Spleen (tissue), 11 donors: ENCODE measurements around the gene HMCN2. TPM values are rescaled to one million over a fixed set of nuclear protein-coding genes. Genes with fewer than 3 reads are reported as not detected.

Source experiments
- DNase-seq: peaks from one replicate; pipeline ENCODE4 v3.0.0-alpha.2; 2020
- H3K27ac ChIP-seq, 8 donors: fragments of 200-600 bp; sonication (generic) in 7 of 8; 1 replicate in 4 of 8; 2 replicates in 4 of 8; pipeline versions ENCODE4 v1.5.0 to v1.8.0; 2016 to 2021; ENCODE audit warnings: inconsistent platforms in 4 of 8, mild to moderate bottlenecking in 4 of 8, moderate library complexity in 1 of 8
- H3K27me3 ChIP-seq, 7 donors: fragments of 200-600 bp; sonication (generic) in 6 of 7; replicated peaks in 1 of 7; 1 replicate in 4 of 7; 2 replicates in 3 of 7; pipeline versions ENCODE4 v1.5.0 to v1.8.0; 2016 to 2021; ENCODE audit warnings: inconsistent platforms in 3 of 7, mild to moderate bottlenecking in 1 of 7
- H3K36me3 ChIP-seq, 6 donors: fragments of 200-600 bp; sonication (generic) in 5 of 6; 1 replicate in 4 of 6; 2 replicates in 2 of 6; pipeline versions ENCODE4 v1.5.0 to v1.8.0; 2016 to 2021; ENCODE audit warnings: inconsistent platforms in 2 of 6
- H3K4me1 ChIP-seq, 6 donors: fragments of 200-600 bp; sonication (generic) in 5 of 6; 1 replicate in 3 of 6; 2 replicates in 3 of 6; pipeline versions ENCODE4 v1.5.0 to v1.8.0; 2016 to 2021; ENCODE audit warnings: inconsistent platforms in 3 of 6
- H3K4me3 ChIP-seq, 8 donors: fragments of 200-600 bp; sonication (generic) in 7 of 8; 1 replicate in 4 of 8; 2 replicates in 4 of 8; pipeline versions ENCODE4 v1.5.0 to v1.8.0; 2016 to 2021; ENCODE audit warnings: inconsistent platforms in 4 of 8, mild to moderate bottlenecking in 4 of 8, moderate library complexity in 2 of 8
- H3K9me3 ChIP-seq, 8 donors: fragments of 200-600 bp; sonication (generic) in 7 of 8; 1 replicate in 4 of 8; 2 replicates in 4 of 8; pipeline versions ENCODE4 v1.5.0 to v1.8.0; 2016 to 2021; ENCODE audit warnings: inconsistent platforms in 4 of 8
- CTCF ChIP-seq, 11 experiments: fragments of 200-600 bp in 7 of 11; fragments of 450-650 bp in 4 of 11; sonication (generic) in 4 of 11; IDR thresholded peaks in 8 of 11; conservative IDR thresholded peaks in 3 of 11; 1 replicate in 7 of 11; 2 replicates in 4 of 11; pipeline versions ENCODE4 v1.4.0 to v1.8.0; 2016 to 2021; ENCODE audit warnings: antibody characterized with exemption in 11 of 11, inconsistent platforms in 4 of 11, mild to moderate bottlenecking in 1 of 11
- POLR2A ChIP-seq, 3 donors: fragments of 450-650 bp; IDR thresholded peaks; one replicate each; pipeline ENCODE4 v1.5.1; 2017; ENCODE audit warnings: antibody characterized with exemption in 3 of 3, mild to moderate bottlenecking in 1 of 3
- POLR2AphosphoS5 ChIP-seq, 3 donors: sonication (generic); formaldehyde crosslinking; IDR thresholded peaks; one replicate each; pipeline ENCODE4 v1.5.1; 2017; ENCODE audit warnings: antibody characterized with exemption in 3 of 3
- WGBS, 5 donors: extraction: QIAGEN DNeasy Blood & Tissue Kit in 3 of 5; methylation state at CpG; one replicate each; pipeline versions ENCODE4 v1.1.5 to v1.1.7; 2013 to 2018; 5-methylcytosine and 5-hydroxymethylcytosine counted together
- intact Hi-C: fragments of 100-400 bp; cut with DNase I; formaldehyde crosslinking; loops from one replicate; pipeline ENCODE4 v1.15.0; 2023; ENCODE audit warnings: low total_unique reads
- polyA plus RNA-seq, 3 donors: library from polyadenylated mRNA; stranded (reverse); fragments of 200-250 nt; gene quantifications; one replicate each; pipeline ENCODE4 v1.2.1, GENCODE V29; 2013
- total RNA-seq, 7 donors: library from RNA; depleted of rRNA in 3 of 7; stranded (reverse); fragments of >200 nt in 3 of 7; fragmentation: NEBNext Ultra II Directional in 4 of 7; extraction: Animal tissue kit (Norgen Biotek cat#: 25700) in 4 of 7; gene quantifications; one replicate each; pipeline versions ENCODE4 v1.1.0 to v1.2.1, GENCODE V29; 2016 to 2021
- donor health status: healthy with polysubstance abuse.
- donor health status: DM: no; HTN: no; CAD: no; lungs with moderate emphysema.
- donor health status: DM: no; HTN: no; CAD: no.
- donor health status: Bipolar disorder and iron deficiency.
- donor health status: healthy.
- donor health status: DM: no; HTN: no; CAD: no.
- donor health status: DM: yes; HTN: yes; CAD: no.

HMCN2 gene
- total and polyA plus RNA-seq, 10 donors: 0.09 to 1.9 (median 0.73) TPM

- DNase-seq: no peak
These were observed 37.7 kb upstream of the HMCN2 start for GRCh38 chr9:130227833-130228232.

GRCh38 chr9:130229759-130230158 lies 35.8 kb upstream of the HMCN2 start:
- intact Hi-C loops: no loop called here
- Histone ChIP-seq H3K4me1 (no peaks in the 10 kb centered on the region), H3K27ac (no peak overlapping the region), H3K27me3 (peaks cover 0 to 4% (median 0%) of the 10 kb centered on the region in 7 donors), H3K4me3 (no peak overlapping the region), H3K9me3 (peaks cover 0 to 21% (median 18%) of the 10 kb centered on the region in 8 donors), H3K36me3 (no peaks in the 10 kb centered on the region)
- TF ChIP-seq POLR2AphosphoS5 (IDR thresholded peaks at IDR 0.05): no peak
- no peak for TF ChIP-seq POLR2A (IDR thresholded peaks at IDR 0.05)
- no peak for TF ChIP-seq CTCF (IDR thresholded peaks at IDR 0.05 in 8 of 11, conservative IDR thresholded peaks at IDR 0.05 in 3 of 11)
- 64 to 97% (median 79%) methylated on average over 3 of the region's 3 CpGs for WGBS, 5 donors
- no peak for DNase-seq

More at GRCh38 chr9:130227833-130228232, 37.7 kb upstream of the HMCN2 start:
- no peak overlapping the region for H3K4me3 ChIP-seq
- 79 to 96% (median 95%) methylated on average over 3 of the region's 3 CpGs for WGBS, 5 donors
- peaks cover 0 to 21% (median 18%) of the 10 kb centered on the region in 8 donors for H3K9me3 ChIP-seq
- no peak overlapping the region for H3K27ac ChIP-seq
- no peaks in the 10 kb centered on the region for H3K36me3 ChIP-seq
- no peaks in the 10 kb centered on the region for H3K4me1 ChIP-seq
- TF ChIP-seq POLR2AphosphoS5 (IDR thresholded peaks at IDR 0.05) (no peak), CTCF (IDR thresholded peaks at IDR 0.05 in 8 of 11, conservative IDR thresholded peaks at IDR 0.05 in 3 of 11) (no peak), POLR2A (IDR thresholded peaks at IDR 0.05) (no peak)
- intact Hi-C loops: no loop called here
- peaks cover 0 to under 1% (median 0%) of the 10 kb centered on the region in 7 donors for H3K27me3 ChIP-seq

- no peak overlapping the region for H3K27ac ChIP-seq
- no peaks in the 10 kb centered on the region for H3K36me3 ChIP-seq
- H3K4me1 ChIP-seq: peaks cover 0 to 2% (median under 1%) of the 10 kb centered on the region in 6 donors
- no peak overlapping the region for H3K4me3 ChIP-seq
- H3K9me3 ChIP-seq: peaks cover 0 to 21% (median 18%) of the 10 kb centered on the region in 8 donors
- no peak for DNase-seq
- H3K27me3 ChIP-seq: peaks cover 0 to 12% (median 0%) of the 10 kb centered on the region in 7 donors
- WGBS, 5 donors: 43 to 57% (median 52%) methylated on average over 1 of the region's 1 CpG
- intact Hi-C loops: no loop called here
- TF ChIP-seq POLR2AphosphoS5 (IDR thresholded peaks at IDR 0.05) (no peak), CTCF (IDR thresholded peaks at IDR 0.05 in 8 of 11, conservative IDR thresholded peaks at IDR 0.05 in 3 of 11) (no peak), POLR2A (IDR thresholded peaks at IDR 0.05) (no peak)
These were observed 34.9 kb upstream of the HMCN2 start for GRCh38 chr9:130230631-130231030.

GRCh38 chr9:130232899-130233586 lies 32.5 kb upstream of the HMCN2 start:
- Histone ChIP-seq H3K27ac (no peak overlapping the region), H3K36me3 (no peaks in the 10 kb centered on the region), H3K4me3 (no peak overlapping the region), H3K27me3 (peaks cover 0 to 19% (median 0%) of the 10 kb centered on the region in 7 donors), H3K4me1 (peaks cover 5 to 11% (median 9%) of the 10 kb centered on the region in 6 donors), H3K9me3 (peaks cover 0 to 7% (median 6%) of the 10 kb centered on the region in 8 donors)
- DNase-seq: peak; percentile 67
- intact Hi-C loops: no loop called here
- TF ChIP-seq POLR2A (IDR thresholded peaks at IDR 0.05) (no peak), CTCF (IDR thresholded peaks at IDR 0.05 in 8 of 11, conservative IDR thresholded peaks at IDR 0.05 in 3 of 11) (no peak), POLR2AphosphoS5 (IDR thresholded peaks at IDR 0.05) (no peak)
- 74 to 89% (median 81%) methylated on average over 27 of the region's 27 CpGs for WGBS, 5 donors
